ENCODE measurements around the gene MON1A.
A peak's percentile ranks its signal among the peaks of the same experiment; 100 is the strongest.

The MON1A gene

GRCh38 chr3:49868862-49869466 is 60.6 kb downstream of the MON1A start:
- no peak for TF ChIP-seq CTCF (IDR thresholded peaks at IDR 0.05; ENCODE audit: low read depth, low read length, missing control alignments)
- H3K4me3 ChIP-seq (replicated peaks; ENCODE audit: low read depth, low read length) = peak overlapping the region; percentile 38
- DNase-seq (ENCODE audit: extremely low read depth, low read depth) = no peak

GRCh38 chr3:49867871-49868321 is 61.7 kb downstream of the MON1A start:
- DNase-seq (ENCODE audit: extremely low read depth, low read depth) = peak; percentile 16

GRCh38 chr3:49867400-49867799 is 62.2 kb downstream of the MON1A start:
- no peak for TF ChIP-seq CTCF (IDR thresholded peaks at IDR 0.05; ENCODE audit: low read depth, low read length, missing control alignments)
- DNase-seq (ENCODE audit: extremely low read depth, low read depth) = no peak

More at GRCh38 chr3:49867871-49868321, 61.7 kb downstream of the MON1A start:
- TF ChIP-seq CTCF (IDR thresholded peaks at IDR 0.05; ENCODE audit: low read depth, low read length, missing control alignments) = no peak
- H3K4me3 ChIP-seq (replicated peaks; ENCODE audit: low read depth, low read length) = no peak overlapping the region

DNA sequence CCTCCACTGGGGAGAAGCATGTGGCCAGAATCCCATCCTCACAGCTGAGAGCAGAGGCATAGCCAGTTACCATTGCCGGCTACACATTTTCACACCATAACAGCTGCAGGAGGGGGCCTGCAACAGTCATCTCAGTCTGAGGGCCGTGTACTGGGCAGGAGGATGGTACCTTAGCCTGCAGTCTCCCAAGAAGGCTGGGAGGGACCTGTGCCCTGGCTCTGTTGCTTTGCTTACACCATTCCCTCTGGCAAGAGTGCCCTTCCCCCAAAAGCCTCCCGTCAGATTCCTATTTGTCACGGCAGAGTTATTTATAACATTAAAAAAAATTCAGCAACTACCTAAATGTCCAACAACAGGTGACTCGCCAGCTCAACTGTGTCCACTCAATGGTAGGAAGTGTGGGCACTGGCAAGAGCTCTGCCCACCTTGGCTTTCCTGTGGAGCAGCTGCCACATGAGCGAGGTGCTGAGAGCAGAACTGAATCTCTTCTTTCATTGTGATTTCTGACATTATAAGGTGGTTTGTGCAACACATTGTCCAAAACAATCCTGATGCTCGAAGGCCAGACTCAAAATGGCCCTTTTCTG is 64.3 kb downstream of the MON1A start:
- no peak for DNase-seq (ENCODE audit: extremely low read depth, low read depth)
- H3K4me3 ChIP-seq (replicated peaks; ENCODE audit: low read depth, low read length) = no peak overlapping the region
- no peak for TF ChIP-seq CTCF (IDR thresholded peaks at IDR 0.05; ENCODE audit: low read depth, low read length, missing control alignments)

More at GRCh38 chr3:49867400-49867799, 62.2 kb downstream of the MON1A start:
- no peak overlapping the region for H3K4me3 ChIP-seq (replicated peaks; ENCODE audit: low read depth, low read length)

DNA sequence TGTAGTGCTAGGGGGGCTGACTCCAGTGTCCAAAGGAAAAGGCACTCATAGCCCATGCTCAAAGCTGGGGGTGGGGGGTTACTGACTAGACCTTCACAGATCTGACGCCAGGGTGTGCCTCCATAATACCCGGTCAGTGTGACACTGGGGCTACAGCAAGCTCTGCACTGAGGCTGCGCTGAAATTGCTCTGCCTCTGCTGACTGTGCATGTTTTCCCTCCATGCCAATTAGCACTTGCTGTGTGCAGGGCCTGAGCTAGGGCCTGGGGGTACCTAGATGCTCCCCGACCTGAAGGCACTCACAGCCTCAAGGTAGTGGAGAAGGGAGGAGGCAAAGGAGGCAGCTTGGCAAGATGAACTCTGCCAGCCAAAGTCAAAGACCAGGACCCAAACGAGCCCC is 65.1 kb downstream of the MON1A start:
- DNase-seq (ENCODE audit: extremely low read depth, low read depth) = no peak
- H3K4me3 ChIP-seq (replicated peaks; ENCODE audit: low read depth, low read length) = no peak overlapping the region
- TF ChIP-seq CTCF (IDR thresholded peaks at IDR 0.05; ENCODE audit: low read depth, low read length, missing control alignments) = no peak

DNA sequence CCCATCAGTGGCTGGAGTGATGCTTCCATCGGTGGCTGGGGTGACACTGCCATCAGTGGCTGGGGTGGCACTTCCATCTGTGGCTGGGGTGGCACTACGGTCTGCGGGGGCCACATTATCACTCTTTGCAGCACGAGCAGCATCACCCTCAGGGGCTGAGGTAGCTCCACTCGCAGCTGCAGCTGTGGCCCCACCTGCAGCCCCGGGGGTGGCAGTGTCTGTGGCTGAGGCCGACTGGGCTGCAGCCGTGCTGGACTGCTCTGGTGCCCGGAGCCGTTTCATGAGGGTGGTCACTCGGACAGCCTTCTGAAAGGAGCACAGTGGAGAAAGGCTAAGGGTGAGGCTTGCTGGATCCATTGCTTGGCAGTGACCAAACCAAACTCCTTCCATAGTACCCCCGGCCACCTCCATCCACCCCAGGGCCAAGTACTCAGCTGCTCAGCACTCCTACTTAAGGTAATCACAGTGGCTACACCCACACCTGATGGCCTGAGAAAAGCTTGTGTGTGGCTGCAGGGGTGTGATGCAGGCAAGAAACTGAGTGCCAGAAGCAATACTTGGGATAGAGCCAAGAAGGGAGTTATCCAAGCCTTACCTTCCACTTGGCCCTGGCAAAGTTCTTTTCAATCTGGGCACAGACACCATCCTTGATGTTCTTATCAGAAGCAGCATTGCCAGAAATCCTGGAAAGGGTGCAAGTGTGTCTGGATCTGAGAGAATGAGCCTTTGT is 69.9 kb downstream of the MON1A start:
- no peak for TF ChIP-seq CTCF (IDR thresholded peaks at IDR 0.05; ENCODE audit: low read depth, low read length, missing control alignments)
- no peak for DNase-seq (ENCODE audit: extremely low read depth, low read depth)

More for the DNA sequence above, 69.9 kb downstream of the MON1A start:
- H3K4me3 ChIP-seq (replicated peaks; ENCODE audit: low read depth, low read length) = no peak overlapping the region

Measured in HFF-Myc (cell line).